ENCODE measurements around the gene DENND2C.

DNA sequence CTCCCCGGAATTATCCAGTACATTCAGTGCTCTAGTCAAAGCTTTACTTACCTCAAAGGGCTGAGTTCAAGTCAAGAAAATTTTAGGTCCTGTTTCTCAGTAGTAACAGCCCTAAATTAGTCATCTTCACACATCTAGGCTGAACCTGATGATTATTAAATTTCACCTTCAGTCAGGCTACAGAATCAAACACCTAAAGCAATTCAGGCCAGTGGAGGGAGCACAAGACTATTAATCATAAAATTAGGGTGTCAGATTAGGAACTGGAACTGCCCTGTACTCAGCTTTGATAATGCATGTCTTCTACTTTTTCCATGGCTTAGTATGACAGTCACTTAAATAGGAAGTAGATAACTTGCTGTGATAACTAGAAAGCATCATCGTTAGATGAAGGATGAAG is 60.0 kb downstream of the DENND2C start:
- TF ChIP-seq, protein P1, sequence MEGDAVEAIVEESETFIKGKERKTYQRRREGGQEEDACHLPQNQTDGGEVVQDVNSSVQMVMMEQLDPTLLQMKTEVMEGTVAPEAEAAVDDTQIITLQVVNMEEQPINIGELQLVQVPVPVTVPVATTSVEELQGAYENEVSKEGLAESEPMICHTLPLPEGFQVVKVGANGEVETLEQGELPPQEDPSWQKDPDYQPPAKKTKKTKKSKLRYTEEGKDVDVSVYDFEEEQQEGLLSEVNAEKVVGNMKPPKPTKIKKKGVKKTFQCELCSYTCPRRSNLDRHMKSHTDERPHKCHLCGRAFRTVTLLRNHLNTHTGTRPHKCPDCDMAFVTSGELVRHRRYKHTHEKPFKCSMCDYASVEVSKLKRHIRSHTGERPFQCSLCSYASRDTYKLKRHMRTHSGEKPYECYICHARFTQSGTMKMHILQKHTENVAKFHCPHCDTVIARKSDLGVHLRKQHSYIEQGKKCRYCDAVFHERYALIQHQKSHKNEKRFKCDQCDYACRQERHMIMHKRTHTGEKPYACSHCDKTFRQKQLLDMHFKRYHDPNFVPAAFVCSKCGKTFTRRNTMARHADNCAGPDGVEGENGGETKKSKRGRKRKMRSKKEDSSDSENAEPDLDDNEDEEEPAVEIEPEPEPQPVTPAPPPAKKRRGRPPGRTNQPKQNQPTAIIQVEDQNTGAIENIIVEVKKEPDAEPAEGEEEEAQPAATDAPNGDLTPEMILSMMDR (IDR thresholded peaks at IDR 0.05) = no peak
- TF ChIP-seq POLR2AphosphoS5 (IDR thresholded peaks at IDR 0.05) = no peak
